Gastrocnemius medialis (tissue), 4 donors: Measurements from ENCODE around the gene INSYN2B. TPM values are rescaled to one million over a fixed set of nuclear protein-coding genes. Genes with fewer than 3 reads are reported as not detected.

Source experiments
- ATAC-seq, 2 donors: fragments of 150-250 bp; one replicate each; pipeline ENCODE4 v1.9.1; 2016
- DNase-seq, 2 donors: peaks; one replicate each; pipeline ENCODE4 v3.0.0-alpha.2; 2019
- H3K27ac ChIP-seq, 4 donors: fragments of 200-600 bp; sonication (generic); 1 replicate in 1 of 4; 2 replicates in 3 of 4; pipeline ENCODE4 v1.5.1; 2016 to 2018; ENCODE audit warnings: mild to moderate bottlenecking in 2 of 4, moderate library complexity in 1 of 4
- H3K27me3 ChIP-seq, 3 donors: fragments of 200-600 bp; sonication (generic) in 2 of 3; 1 replicate in 1 of 3; 2 replicates in 2 of 3; pipeline versions ENCODE4 v1.5.1 to v1.6.0; 2016 to 2019; ENCODE audit warnings: mild to moderate bottlenecking in 1 of 3, moderate library complexity in 1 of 3
- H3K36me3 ChIP-seq, 2 donors: fragments of 200-600 bp; sonication (generic) in 1 of 2; one replicate each; pipeline ENCODE4 v1.5.1; 2017 to 2018
- H3K4me1 ChIP-seq, 2 donors: fragments of 200-600 bp; sonication (generic) in 1 of 2; one replicate each; pipeline ENCODE4 v1.5.1; 2016 to 2017; ENCODE audit warnings: mild to moderate bottlenecking in 2 of 2
- H3K4me3 ChIP-seq, 4 donors: fragments of 200-600 bp; sonication (generic) in 3 of 4; 1 replicate in 1 of 4; 2 replicates in 3 of 4; pipeline ENCODE4 v1.5.1; 2016 to 2019; ENCODE audit warnings: mild to moderate bottlenecking in 2 of 4
- H3K9me3 ChIP-seq, 3 donors: fragments of 200-600 bp; sonication (generic) in 2 of 3; 1 replicate in 1 of 3; 2 replicates in 2 of 3; pipeline ENCODE4 v1.5.1; 2016 to 2019
- POLR2A ChIP-seq, 2 donors: fragments of 450-650 bp; IDR thresholded peaks; one replicate each; pipeline ENCODE4 v1.6.1; 2017; ENCODE audit warnings: antibody characterized with exemption in 2 of 2, mild to moderate bottlenecking in 2 of 2, moderate library complexity in 2 of 2
- in situ Hi-C, 4 donors: fragments of 200-750 bp; cut with MboI; loops; one replicate each; pipeline versions ENCODE4 v1.15.0 to v1.8.0; 2017; ENCODE audit warnings: low sequenced_read_pairs in 4 of 4
- intact Hi-C: fragments of 100-400 bp; cut with DNase I; formaldehyde crosslinking; loops from one replicate; pipeline ENCODE4 v1.15.1; 2023; ENCODE audit warnings: low total_unique reads
- total RNA-seq, 4 donors: library from RNA; depleted of rRNA; stranded (reverse); fragments of >200 nt; gene quantifications; one replicate each; pipeline versions ENCODE4 v1.1.0 to v1.2.3, GENCODE V29; 2016
- TF ChIP-seq, protein P1 (sequence below), 5 experiments: fragments of 450-650 bp in 3 of 5; fragments of 200-600 bp in 2 of 5; sonication (generic) in 2 of 5; IDR thresholded peaks in 4 of 5; conservative IDR thresholded peaks in 1 of 5; 1 replicate in 4 of 5; 2 replicates in 1 of 5; pipeline ENCODE4 v1.5.1; 2016 to 2019; ENCODE audit warnings: antibody characterized with exemption in 5 of 5, mild to moderate bottlenecking in 3 of 5, moderate library complexity in 3 of 5

Gene INSYN2B
- total RNA-seq, 4 donors from 2014 or later = 0.07 TPM; not detected in 3

DNA sequence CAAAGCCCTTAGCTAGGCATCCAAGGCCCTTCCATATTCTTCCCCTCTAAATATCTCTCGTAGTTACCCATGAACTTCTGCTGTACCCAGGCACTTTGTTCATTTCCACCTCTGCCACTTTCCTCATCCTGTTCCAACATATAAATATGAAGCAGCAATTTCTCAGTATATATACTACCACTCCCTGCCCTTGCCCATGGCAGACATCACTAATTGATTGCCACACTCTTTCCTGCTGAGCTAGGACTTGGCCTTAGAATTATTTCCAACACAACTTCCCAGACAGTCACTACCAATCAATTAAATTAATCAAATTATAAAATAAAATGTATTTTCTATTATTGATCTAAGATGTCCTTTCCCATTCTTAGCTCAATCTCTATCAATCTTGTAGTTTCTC, 8.5 kb downstream of the INSYN2B start:
- Histone ChIP-seq H3K36me3 (no peaks in the 10 kb centered on the region), H3K27ac (no peak overlapping the region), H3K4me1 (no peaks in the 10 kb centered on the region), H3K27me3 (no peaks in the 10 kb centered on the region), H3K4me3 (no peak overlapping the region), H3K9me3 (no peaks in the 10 kb centered on the region)
- in situ Hi-C loops (no loop called here), intact Hi-C loops (no loop called here)
- TF ChIP-seq, protein P1, sequence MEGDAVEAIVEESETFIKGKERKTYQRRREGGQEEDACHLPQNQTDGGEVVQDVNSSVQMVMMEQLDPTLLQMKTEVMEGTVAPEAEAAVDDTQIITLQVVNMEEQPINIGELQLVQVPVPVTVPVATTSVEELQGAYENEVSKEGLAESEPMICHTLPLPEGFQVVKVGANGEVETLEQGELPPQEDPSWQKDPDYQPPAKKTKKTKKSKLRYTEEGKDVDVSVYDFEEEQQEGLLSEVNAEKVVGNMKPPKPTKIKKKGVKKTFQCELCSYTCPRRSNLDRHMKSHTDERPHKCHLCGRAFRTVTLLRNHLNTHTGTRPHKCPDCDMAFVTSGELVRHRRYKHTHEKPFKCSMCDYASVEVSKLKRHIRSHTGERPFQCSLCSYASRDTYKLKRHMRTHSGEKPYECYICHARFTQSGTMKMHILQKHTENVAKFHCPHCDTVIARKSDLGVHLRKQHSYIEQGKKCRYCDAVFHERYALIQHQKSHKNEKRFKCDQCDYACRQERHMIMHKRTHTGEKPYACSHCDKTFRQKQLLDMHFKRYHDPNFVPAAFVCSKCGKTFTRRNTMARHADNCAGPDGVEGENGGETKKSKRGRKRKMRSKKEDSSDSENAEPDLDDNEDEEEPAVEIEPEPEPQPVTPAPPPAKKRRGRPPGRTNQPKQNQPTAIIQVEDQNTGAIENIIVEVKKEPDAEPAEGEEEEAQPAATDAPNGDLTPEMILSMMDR (IDR thresholded peaks at IDR 0.05 in 4 of 5, conservative IDR thresholded peaks at IDR 0.05 in 1 of 5) = no peak
- no peak for TF ChIP-seq POLR2A (IDR thresholded peaks at IDR 0.05)
- DNase-seq = no peak
- no peak for ATAC-seq

DNA sequence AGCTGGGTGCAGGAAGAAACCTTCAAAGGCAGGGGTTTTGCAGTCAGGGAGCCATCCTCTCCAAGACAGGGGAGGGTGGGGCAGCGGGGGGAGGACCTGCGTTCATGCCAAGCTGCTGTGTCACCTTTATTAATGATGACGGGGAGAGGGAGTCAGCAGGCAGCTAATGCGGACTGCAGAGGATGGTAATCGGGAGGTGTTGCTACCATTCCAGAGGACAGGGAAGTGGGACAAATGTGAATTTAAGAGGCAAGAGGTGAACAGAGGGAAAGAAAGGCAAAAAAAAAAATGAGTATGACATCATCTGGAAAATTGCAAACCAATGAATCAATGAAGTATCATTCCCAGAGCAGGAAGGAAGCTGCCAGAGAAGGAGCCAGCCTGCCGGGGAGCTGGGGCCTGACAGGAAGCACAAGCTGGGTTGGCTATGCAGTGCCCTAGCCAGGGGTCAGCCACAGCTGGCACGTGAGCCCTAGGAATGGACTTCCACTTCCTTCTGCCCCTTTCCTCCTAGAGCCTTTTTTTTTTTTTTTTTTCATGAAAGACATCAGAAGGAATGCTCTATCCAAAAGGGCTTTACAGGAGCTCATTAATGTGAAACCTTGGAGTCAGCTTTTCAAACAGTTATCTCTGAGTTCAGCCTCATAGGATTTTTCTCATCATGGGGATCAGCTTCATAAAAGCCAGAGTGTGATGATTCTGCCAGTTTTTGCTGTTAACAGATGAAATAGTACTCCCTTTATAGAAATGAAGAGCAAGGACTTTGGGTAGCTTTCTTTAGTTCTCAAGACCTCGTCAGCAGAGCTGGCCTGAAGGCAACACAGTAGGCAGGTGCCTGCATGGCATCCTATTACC, 9.2 kb downstream of the INSYN2B start:
- TF ChIP-seq POLR2A (IDR thresholded peaks at IDR 0.05) = no peak
- TF ChIP-seq, protein P1 (IDR thresholded peaks at IDR 0.05 in 4 of 5, conservative IDR thresholded peaks at IDR 0.05 in 1 of 5) = no peak
- intact Hi-C loops = no loop called here
- H3K4me1 ChIP-seq = no peaks in the 10 kb centered on the region
- DNase-seq = peak; percentile 9 to 18
- in situ Hi-C loops = no loop called here
- no peak overlapping the region for H3K4me3 ChIP-seq
- H3K27me3 ChIP-seq = no peaks in the 10 kb centered on the region
- H3K9me3 ChIP-seq = no peaks in the 10 kb centered on the region
- H3K36me3 ChIP-seq = no peaks in the 10 kb centered on the region
- ATAC-seq = no peak
- no peak overlapping the region for H3K27ac ChIP-seq

DNA sequence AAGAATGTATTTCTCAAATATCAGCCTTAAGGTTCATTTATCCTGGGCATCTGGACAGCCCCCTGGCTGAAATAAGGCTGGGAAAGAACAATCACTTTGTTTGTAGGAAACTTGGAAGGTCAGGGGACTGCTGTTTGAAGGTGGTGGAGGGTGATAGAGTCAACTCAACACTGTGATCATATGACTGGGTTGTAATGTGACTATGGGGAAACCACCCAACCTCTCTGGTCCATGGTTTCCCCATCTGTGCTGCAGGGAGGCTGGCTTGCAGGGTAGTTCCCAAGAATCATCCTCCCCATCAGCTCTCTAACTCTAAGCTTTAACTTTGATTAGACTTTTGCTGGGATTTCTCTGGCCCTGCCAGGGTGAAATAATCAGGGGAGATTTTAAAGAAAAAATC, 10.0 kb downstream of the INSYN2B start:
- no peak overlapping the region for H3K27ac ChIP-seq
- no peaks in the 10 kb centered on the region for H3K27me3 ChIP-seq
- in situ Hi-C loops (no loop called here), intact Hi-C loops (no loop called here)
- H3K9me3 ChIP-seq = no peaks in the 10 kb centered on the region
- H3K36me3 ChIP-seq = no peaks in the 10 kb centered on the region
- TF ChIP-seq, protein P1 (IDR thresholded peaks at IDR 0.05 in 4 of 5, conservative IDR thresholded peaks at IDR 0.05 in 1 of 5) = no peak
- TF ChIP-seq POLR2A (IDR thresholded peaks at IDR 0.05) = no peak
- no peaks in the 10 kb centered on the region for H3K4me1 ChIP-seq
- H3K4me3 ChIP-seq = no peak overlapping the region
- DNase-seq (no peak), ATAC-seq (no peak)

DNA sequence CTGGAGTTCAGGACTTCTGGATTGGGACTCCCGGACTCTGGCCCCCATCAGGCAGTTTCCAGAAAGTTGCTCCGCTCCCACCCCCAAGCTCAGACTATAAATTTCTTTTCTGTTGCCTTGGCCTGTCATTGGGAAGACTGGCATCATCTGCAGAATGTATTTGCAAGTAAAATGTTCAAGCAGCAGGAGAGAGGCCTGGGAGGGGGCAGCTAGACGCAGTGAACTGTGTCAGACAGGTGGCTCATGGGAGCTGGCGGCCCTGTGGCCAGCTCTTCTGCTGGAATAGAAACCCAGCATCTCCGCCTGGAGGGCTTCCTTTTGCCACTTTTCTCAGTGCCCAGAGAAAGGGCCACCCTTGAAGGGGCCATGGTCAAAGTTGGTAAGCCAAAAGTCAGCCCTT, 16.0 kb downstream of the INSYN2B start:
- Histone ChIP-seq H3K27ac (no peak overlapping the region), H3K4me3 (no peak overlapping the region), H3K36me3 (no peaks in the 10 kb centered on the region), H3K9me3 (no peaks in the 10 kb centered on the region), H3K4me1 (no peaks in the 10 kb centered on the region), H3K27me3 (no peaks in the 10 kb centered on the region)
- no peak for ATAC-seq
- no peak for DNase-seq
- in situ Hi-C loops (no loop called here), intact Hi-C loops (no loop called here)
- TF ChIP-seq, protein P1 (IDR thresholded peaks at IDR 0.05 in 4 of 5, conservative IDR thresholded peaks at IDR 0.05 in 1 of 5) = no peak
- no peak for TF ChIP-seq POLR2A (IDR thresholded peaks at IDR 0.05)
